GM10266 (cell line): ENCODE results near the gene IL2RA.
"Not testable (repeated sequence)": the region's sequence is repeated elsewhere in the genome, so short reads cannot be mapped to it uniquely, and the experiment has no call there.

ENCODE experiments used
- DNase-seq: peaks from one replicate; pipeline ENCODE4 v3.0.0; 2012; ENCODE audit errors: extremely low spot score
- CTCF ChIP-seq: IDR thresholded peaks from 2 replicates; pipeline ENCODE4 v1.5.1; 2012; ENCODE audit warnings: mild to moderate bottlenecking, low read depth; ENCODE audit not compliant: control insufficient read depth, insufficient read depth; ENCODE audit errors: missing control alignments

Gene IL2RA

GRCh38 chr10:6008497-6009142 is 53.5 kb downstream of the IL2RA start:
- TF ChIP-seq CTCF = no peak
- no peak for DNase-seq

- TF ChIP-seq CTCF = no peak
- DNase-seq = no peak
Measured at GRCh38 chr10:6006991-6007390, 55.2 kb downstream of the IL2RA start.

GRCh38 chr10:6006546-6006945 is 55.6 kb downstream of the IL2RA start:
- TF ChIP-seq CTCF = no peak
- DNase-seq = no peak

- no peak for TF ChIP-seq CTCF
- no peak for DNase-seq
Measured at GRCh38 chr10:6005856-6006395, 56.2 kb downstream of the IL2RA start.

- not testable (repeated sequence) for DNase-seq
Measured at GRCh38 chr10:6005161-6005804, 56.9 kb downstream of the IL2RA start.

GRCh38 chr10:6002809-6003510 is 59.2 kb downstream of the IL2RA start:
- DNase-seq = no peak
- no peak for TF ChIP-seq CTCF

GRCh38 chr10:5999440-6000165 is 62.6 kb downstream of the IL2RA start:
- TF ChIP-seq CTCF = no peak
- no peak for DNase-seq
